Body of pancreas (tissue), 4 donors: ENCODE measurements around the gene ISM1. TPM values are rescaled to one million over a fixed set of nuclear protein-coding genes. Genes with fewer than 3 reads are reported as not detected.

Source experiments
- ATAC-seq: fragments of 150-250 bp; one replicate; pipeline ENCODE4 v1.9.1; 2016
- DNase-seq, 4 donors: peaks; one replicate each; pipeline ENCODE4 v3.0.0-alpha.2; 2019
- H3K27ac ChIP-seq, 4 donors: fragments of 200-600 bp; sonication (generic); 1 replicate in 3 of 4; 2 replicates in 1 of 4; pipeline versions ENCODE4 v1.5.1 to v1.6.1; 2016 to 2019; ENCODE audit warnings: mild to moderate bottlenecking in 1 of 4, mixed read lengths in 1 of 4, moderate library complexity in 1 of 4
- H3K27me3 ChIP-seq, 2 donors: fragments of 200-600 bp; sonication (generic); one replicate each; pipeline ENCODE4 v1.6.0; 2016; ENCODE audit warnings: mild to moderate bottlenecking in 1 of 2
- H3K36me3 ChIP-seq, 2 donors: fragments of 200-600 bp; sonication (generic); replicated peaks in 1 of 2; 2 replicates each; pipeline ENCODE4 v1.5.1; 2016; ENCODE audit warnings: low read depth in 2 of 2; ENCODE audit not compliant: insufficient read depth in 1 of 2
- H3K4me1 ChIP-seq: fragments of 200-600 bp; sonication (generic); one replicate; pipeline ENCODE4 v1.6.0; 2016
- H3K4me3 ChIP-seq, 2 donors: fragments of 200-600 bp; sonication (generic); 1 replicate in 1 of 2; 2 replicates in 1 of 2; pipeline ENCODE4 v1.5.1; 2016 to 2019
- H3K9me3 ChIP-seq, 3 donors: fragments of 200-600 bp; sonication (generic); 1 replicate in 2 of 3; 2 replicates in 1 of 3; pipeline ENCODE4 v1.5.1; 2016
- POLR2A ChIP-seq, 3 donors: fragments of 450-650 bp; IDR thresholded peaks; one replicate each; pipeline ENCODE4 v1.6.1; 2016; ENCODE audit warnings: antibody characterized with exemption in 3 of 3, mild to moderate bottlenecking in 2 of 3
- WGBS, 2 donors: methylation state at CpG; one replicate each; pipeline ENCODE4 v1.1.5; 2017; 5-methylcytosine and 5-hydroxymethylcytosine counted together
- intact Hi-C: fragments of 100-400 bp; cut with DNase I; formaldehyde crosslinking; loops from one replicate; pipeline ENCODE4 v1.15.1; 2023
- total RNA-seq, 2 donors: library from RNA; depleted of rRNA; stranded (reverse); fragments of >200 nt; gene quantifications; one replicate each; pipeline ENCODE4 v1.1.0, GENCODE V29; 2016
- TF ChIP-seq, protein P1 (sequence below), 7 experiments: fragments of 450-650 bp in 4 of 7; fragments of 200-600 bp in 3 of 7; sonication (generic) in 3 of 7; IDR thresholded peaks; one replicate each; pipeline ENCODE4 v1.5.1; 2016 to 2019; ENCODE audit warnings: antibody characterized with exemption in 7 of 7

ISM1 gene
- total RNA-seq, 2 donors from 2014 or later: 2.6 to 3.1 TPM

DNA sequence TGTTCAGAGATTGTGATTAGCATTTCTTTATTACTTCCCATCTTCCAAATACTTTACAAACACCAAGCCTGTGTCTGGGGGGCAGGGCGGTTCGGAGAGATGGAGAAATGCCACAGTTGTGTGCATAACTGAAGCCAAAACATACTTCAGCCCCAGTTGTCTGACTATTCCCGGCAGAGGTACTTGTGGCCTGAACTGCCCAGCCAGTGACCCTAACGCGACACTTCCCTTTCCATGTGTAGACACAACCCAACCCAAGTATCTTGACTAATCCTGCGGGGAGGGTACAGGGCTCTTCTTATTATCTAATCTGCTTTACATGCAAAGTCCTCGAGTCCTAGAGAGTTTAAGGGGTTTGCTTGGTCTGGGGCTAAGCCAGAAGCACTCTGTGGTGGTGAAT, 46.2 kb downstream of the ISM1 start:
- H3K27me3 ChIP-seq: no peaks in the 10 kb centered on the region
- 68 to 70% methylated on average over 7 of the region's 7 CpGs for WGBS, 2 donors

GRCh38 chr20:13268953-13269352, 47.9 kb downstream of the ISM1 start:
- no peak overlapping the region for H3K27ac ChIP-seq
- no peaks in the 10 kb centered on the region for H3K27me3 ChIP-seq

More for the DNA sequence above, 46.2 kb downstream of the ISM1 start:
- no peak for TF ChIP-seq POLR2A (IDR thresholded peaks at IDR 0.05)
- TF ChIP-seq, protein P1, sequence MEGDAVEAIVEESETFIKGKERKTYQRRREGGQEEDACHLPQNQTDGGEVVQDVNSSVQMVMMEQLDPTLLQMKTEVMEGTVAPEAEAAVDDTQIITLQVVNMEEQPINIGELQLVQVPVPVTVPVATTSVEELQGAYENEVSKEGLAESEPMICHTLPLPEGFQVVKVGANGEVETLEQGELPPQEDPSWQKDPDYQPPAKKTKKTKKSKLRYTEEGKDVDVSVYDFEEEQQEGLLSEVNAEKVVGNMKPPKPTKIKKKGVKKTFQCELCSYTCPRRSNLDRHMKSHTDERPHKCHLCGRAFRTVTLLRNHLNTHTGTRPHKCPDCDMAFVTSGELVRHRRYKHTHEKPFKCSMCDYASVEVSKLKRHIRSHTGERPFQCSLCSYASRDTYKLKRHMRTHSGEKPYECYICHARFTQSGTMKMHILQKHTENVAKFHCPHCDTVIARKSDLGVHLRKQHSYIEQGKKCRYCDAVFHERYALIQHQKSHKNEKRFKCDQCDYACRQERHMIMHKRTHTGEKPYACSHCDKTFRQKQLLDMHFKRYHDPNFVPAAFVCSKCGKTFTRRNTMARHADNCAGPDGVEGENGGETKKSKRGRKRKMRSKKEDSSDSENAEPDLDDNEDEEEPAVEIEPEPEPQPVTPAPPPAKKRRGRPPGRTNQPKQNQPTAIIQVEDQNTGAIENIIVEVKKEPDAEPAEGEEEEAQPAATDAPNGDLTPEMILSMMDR (IDR thresholded peaks at IDR 0.05): no peak
- H3K4me3 ChIP-seq: no peak overlapping the region
- ATAC-seq: no peak
- no peak for DNase-seq
- H3K36me3 ChIP-seq: no peaks in the 10 kb centered on the region
- H3K9me3 ChIP-seq: no peaks in the 10 kb centered on the region
- no peak overlapping the region for H3K27ac ChIP-seq
- intact Hi-C loops: no loop called here
- peaks cover 8% of the 10 kb centered on the region for H3K4me1 ChIP-seq

DNA sequence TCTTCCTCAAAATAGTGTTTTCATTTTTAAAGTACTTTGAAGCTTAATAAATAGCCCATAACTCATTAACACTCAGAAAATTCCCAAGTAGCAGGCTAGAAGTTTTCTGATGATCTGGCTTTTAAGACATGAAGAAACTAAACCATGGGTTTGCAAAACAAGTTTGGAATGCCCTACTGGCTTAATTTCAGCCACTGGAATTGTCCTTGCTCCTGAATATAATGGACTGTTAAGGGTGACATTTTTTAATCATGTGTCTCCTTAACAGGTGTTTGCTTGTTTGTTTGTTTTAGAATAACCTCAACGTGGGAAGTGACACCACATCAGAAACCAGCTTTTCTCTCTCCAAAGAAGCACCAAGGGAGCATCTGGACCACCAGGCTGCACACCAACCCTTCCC, 49.1 kb downstream of the ISM1 start:
- H3K36me3 ChIP-seq: no peaks in the 10 kb centered on the region
- WGBS, 2 donors: 18 to 21% methylated on average over 1 of the region's 1 CpG
- no peak overlapping the region for H3K4me3 ChIP-seq
- no peaks in the 10 kb centered on the region for H3K9me3 ChIP-seq
- intact Hi-C loops: no loop called here
- H3K27me3 ChIP-seq: no peaks in the 10 kb centered on the region
- H3K4me1 ChIP-seq: no peaks in the 10 kb centered on the region
- no peak overlapping the region for H3K27ac ChIP-seq
- no peak for TF ChIP-seq POLR2A (IDR thresholded peaks at IDR 0.05)
- TF ChIP-seq, protein P1 (IDR thresholded peaks at IDR 0.05): no peak
- ATAC-seq (no peak), DNase-seq (no peak)

More at GRCh38 chr20:13268953-13269352, 47.9 kb downstream of the ISM1 start:
- ATAC-seq (no peak), DNase-seq (no peak)
- Histone ChIP-seq H3K36me3 (no peaks in the 10 kb centered on the region), H3K9me3 (no peaks in the 10 kb centered on the region), H3K4me1 (no peaks in the 10 kb centered on the region), H3K4me3 (no peak overlapping the region)
- TF ChIP-seq POLR2A (IDR thresholded peaks at IDR 0.05): no peak
- TF ChIP-seq, protein P1 (IDR thresholded peaks at IDR 0.05): no peak
- intact Hi-C loops: no loop called here
- WGBS, 2 donors: 59 to 62% methylated on average over 2 of the region's 2 CpGs

- no peak overlapping the region for H3K4me3 ChIP-seq
- no peak for DNase-seq
- H3K36me3 ChIP-seq: no peaks in the 10 kb centered on the region
- intact Hi-C loops: no loop called here
- ATAC-seq: no peak
- H3K27ac ChIP-seq: no peak overlapping the region
- 63 to 75% methylated on average over 3 of the region's 3 CpGs for WGBS, 2 donors
- no peaks in the 10 kb centered on the region for H3K4me1 ChIP-seq
- no peaks in the 10 kb centered on the region for H3K27me3 ChIP-seq
- no peak for TF ChIP-seq POLR2A (IDR thresholded peaks at IDR 0.05)
- TF ChIP-seq, protein P1 (IDR thresholded peaks at IDR 0.05): no peak
- no peaks in the 10 kb centered on the region for H3K9me3 ChIP-seq
These were observed 50.0 kb downstream of the ISM1 start for GRCh38 chr20:13271098-13271497.
